ENCODE data around the gene PAPPA2.

PAPPA2 gene

GRCh38 chr1:176803042-176803441, 340.1 kb downstream of the PAPPA2 start:
- no peak for DNase-seq (ENCODE audit: low read depth)

GRCh38 chr1:176803596-176803995, 340.6 kb downstream of the PAPPA2 start:
- no peak for DNase-seq (ENCODE audit: low read depth)

GRCh38 chr1:176809292-176809691, 346.3 kb downstream of the PAPPA2 start:
- no peak for DNase-seq (ENCODE audit: low read depth)

- DNase-seq (ENCODE audit: low read depth), result no peak
These were observed 348.7 kb downstream of the PAPPA2 start for GRCh38 chr1:176811511-176812288.

- no peak for DNase-seq (ENCODE audit: low read depth)
These were observed 352.6 kb downstream of the PAPPA2 start for GRCh38 chr1:176815621-176816020.

GRCh38 chr1:176816232-176816631, 353.3 kb downstream of the PAPPA2 start:
- DNase-seq (ENCODE audit: low read depth), result no peak

- DNase-seq (ENCODE audit: low read depth), result no peak
These were observed 357.5 kb downstream of the PAPPA2 start for GRCh38 chr1:176820391-176821031.

GRCh38 chr1:176826265-176826664, 363.3 kb downstream of the PAPPA2 start:
- no peak for DNase-seq (ENCODE audit: low read depth)

- no peak for DNase-seq (ENCODE audit: low read depth)
These were observed 366.3 kb downstream of the PAPPA2 start for GRCh38 chr1:176829261-176829660.

GRCh38 chr1:176831150-176831549, 368.2 kb downstream of the PAPPA2 start:
- DNase-seq (ENCODE audit: low read depth), result no peak

- DNase-seq (ENCODE audit: low read depth), result no peak
These were observed 374.7 kb downstream of the PAPPA2 start for GRCh38 chr1:176837708-176838107.

GRCh38 chr1:176838276-176838995, 375.5 kb downstream of the PAPPA2 start:
- no peak for DNase-seq (ENCODE audit: low read depth)

- DNase-seq (ENCODE audit: low read depth), result no peak
These were observed 376.2 kb downstream of the PAPPA2 start for GRCh38 chr1:176839216-176839615.

- DNase-seq (ENCODE audit: low read depth), result no peak
These were observed 378.3 kb downstream of the PAPPA2 start for GRCh38 chr1:176841238-176841637.

GRCh38 chr1:176843352-176844297, 380.6 kb downstream of the PAPPA2 start:
- peak; percentile 5 for DNase-seq (ENCODE audit: low read depth)

GRCh38 chr1:176847052-176847451, 384.1 kb downstream of the PAPPA2 start:
- no peak for DNase-seq (ENCODE audit: low read depth)

- DNase-seq (ENCODE audit: low read depth), result no peak
These were observed 386.3 kb downstream of the PAPPA2 start for GRCh38 chr1:176849281-176849680.

- DNase-seq (ENCODE audit: low read depth), result no peak
These were observed 387.9 kb downstream of the PAPPA2 start for GRCh38 chr1:176850871-176851270.

- DNase-seq (ENCODE audit: low read depth), result no peak
These were observed 389.1 kb downstream of the PAPPA2 start for GRCh38 chr1:176852124-176852523.

GRCh38 chr1:176853503-176853902, 390.5 kb downstream of the PAPPA2 start:
- no peak for DNase-seq (ENCODE audit: low read depth)

- DNase-seq (ENCODE audit: low read depth), result no peak
These were observed 391.1 kb downstream of the PAPPA2 start for GRCh38 chr1:176854121-176854520.

Measured in HS-27A (cell line).